ENCODE measurements around the gene LNX1.
"Not testable (repeated sequence)": the region's sequence is repeated elsewhere in the genome, so short reads cannot be mapped to it uniquely, and the experiment has no call there.

The LNX1 gene

GRCh38 chr4:53497487-53498244 is 93.6 kb downstream of the LNX1 start:
- DNase-seq (ENCODE audit: low read depth in 2 of 2) = no peak

- no peak for DNase-seq (ENCODE audit: low read depth in 2 of 2)
Observed at GRCh38 chr4:53494851-53495250, 96.4 kb downstream of the LNX1 start.

GRCh38 chr4:53490965-53491622 is 100.2 kb downstream of the LNX1 start:
- DNase-seq (ENCODE audit: low read depth in 2 of 2) = no peak

- no peak for DNase-seq (ENCODE audit: low read depth in 2 of 2)
Observed at GRCh38 chr4:53490161-53490956, 100.9 kb downstream of the LNX1 start.

- DNase-seq (ENCODE audit: low read depth in 2 of 2) = no peak
Observed at GRCh38 chr4:53489279-53489889, 101.9 kb downstream of the LNX1 start.

GRCh38 chr4:53487766-53488165 is 103.5 kb downstream of the LNX1 start:
- no peak for DNase-seq (ENCODE audit: low read depth in 2 of 2)

GRCh38 chr4:53485658-53486040 is 105.6 kb downstream of the LNX1 start:
- DNase-seq (ENCODE audit: low read depth in 2 of 2) = no peak

- DNase-seq (ENCODE audit: low read depth in 2 of 2) = no peak
Observed at GRCh38 chr4:53484911-53485657, 106.2 kb downstream of the LNX1 start.

GRCh38 chr4:53483250-53483649 is 108.0 kb downstream of the LNX1 start:
- DNase-seq (ENCODE audit: low read depth in 2 of 2) = no peak

- no peak for DNase-seq (ENCODE audit: low read depth in 2 of 2)
Observed at GRCh38 chr4:53481586-53481985, 109.7 kb downstream of the LNX1 start.

GRCh38 chr4:53480909-53481308 is 110.4 kb downstream of the LNX1 start:
- DNase-seq (ENCODE audit: low read depth in 2 of 2) = no peak

GRCh38 chr4:53479736-53480525 is 111.4 kb downstream of the LNX1 start:
- DNase-seq (ENCODE audit: low read depth in 2 of 2) = no peak

GRCh38 chr4:53478671-53479456 is 112.4 kb downstream of the LNX1 start:
- no peak for DNase-seq (ENCODE audit: low read depth in 2 of 2)

GRCh38 chr4:53477636-53478035 is 113.7 kb downstream of the LNX1 start:
- no peak for DNase-seq (ENCODE audit: low read depth in 2 of 2)

- no peak for DNase-seq (ENCODE audit: low read depth in 2 of 2)
Observed at GRCh38 chr4:53477038-53477565, 114.2 kb downstream of the LNX1 start.

- DNase-seq (ENCODE audit: low read depth in 2 of 2) = no peak
Observed at GRCh38 chr4:53476232-53477037, 114.9 kb downstream of the LNX1 start.

GRCh38 chr4:53466576-53466975 is 124.7 kb downstream of the LNX1 start:
- not testable (repeated sequence) for DNase-seq (ENCODE audit: low read depth in 2 of 2)

GRCh38 chr4:53465891-53466290 is 125.4 kb downstream of the LNX1 start:
- no peak for DNase-seq (ENCODE audit: low read depth in 2 of 2)

- no peak for DNase-seq (ENCODE audit: low read depth in 2 of 2)
Observed at GRCh38 chr4:53465281-53465680, 126.0 kb downstream of the LNX1 start.

All from stimulated activated CD8-positive, alpha-beta memory T cell treated with anti-CD3 and anti-CD28 coated beads, Interleukin-7, amount 100 ng/mL, for 1 hour (primary cell).